Large intestine (tissue), 3 donors: ENCODE data around the gene KAZN. TPM values are rescaled to one million over a fixed set of nuclear protein-coding genes. Genes with fewer than 3 reads are reported as not detected.

ENCODE experiments used
- DNase-seq, 2 donors: peaks; one replicate each; pipeline versions ENCODE4 v3.0.0 to v3.0.0-alpha.2; 2013
- H3K27ac ChIP-seq: one replicate; pipeline ENCODE4 v1.5.1; 2013; ENCODE audit warnings: low read length
- H3K27me3 ChIP-seq: 2 replicates; pipeline ENCODE4 v1.6.1; 2013; ENCODE audit warnings: low read length; ENCODE audit not compliant: control insufficient read depth, insufficient read depth
- H3K36me3 ChIP-seq: 2 replicates; pipeline ENCODE4 v1.6.1; 2013; ENCODE audit warnings: low read length; ENCODE audit not compliant: control insufficient read depth, insufficient read depth
- H3K4me1 ChIP-seq: one replicate; pipeline ENCODE4 v1.6.1; 2013; ENCODE audit warnings: low read length; ENCODE audit not compliant: control insufficient read depth, insufficient read depth
- H3K4me3 ChIP-seq: one replicate; pipeline ENCODE4 v1.5.1; 2013; ENCODE audit warnings: low read length
- H3K9me3 ChIP-seq: one replicate; pipeline ENCODE4 v1.6.1; 2013; ENCODE audit warnings: mild to moderate bottlenecking, low read depth, low read length, moderate library complexity; ENCODE audit not compliant: control insufficient read depth
- WGBS: methylation state at CpG from one replicate; pipeline ENCODE4 v1.1.5; 2013; ENCODE audit warnings: low lambda C conversion rate; ENCODE audit not compliant: insufficient coverage; 5-methylcytosine and 5-hydroxymethylcytosine counted together
- polyA plus RNA-seq: library from polyadenylated mRNA; unstranded; fragments of 120-200 nt; gene quantifications from one replicate; pipeline ENCODE4 v1.2.1, GENCODE V29; 2013

Gene KAZN
- polyA plus RNA-seq, 1 donor, result 30.4 TPM

- DNase-seq, result no peak
- Histone ChIP-seq H3K4me3 (no peak overlapping the region), H3K36me3 (no peaks in the 10 kb centered on the region), H3K9me3 (no peaks in the 10 kb centered on the region), H3K27me3 (no peaks in the 10 kb centered on the region), H3K4me1 (no peaks in the 10 kb centered on the region), H3K27ac (no peak overlapping the region)
- WGBS, result 100% methylated on average over 1 of the region's 6 CpGs
Observed at GRCh38 chr1:14906665-14907064, 308.2 kb downstream of the KAZN start.

GRCh38 chr1:14907416-14907815, 308.9 kb downstream of the KAZN start:
- Histone ChIP-seq H3K36me3 (no peaks in the 10 kb centered on the region), H3K9me3 (no peaks in the 10 kb centered on the region), H3K4me3 (no peak overlapping the region), H3K27ac (no peak overlapping the region), H3K27me3 (no peaks in the 10 kb centered on the region), H3K4me1 (no peaks in the 10 kb centered on the region)
- DNase-seq, result no peak
- WGBS, result 100% methylated on average over 3 of the region's 5 CpGs

- H3K27me3 ChIP-seq, result no peaks in the 10 kb centered on the region
- H3K36me3 ChIP-seq, result no peaks in the 10 kb centered on the region
- no peak overlapping the region for H3K4me3 ChIP-seq
- no CpG with 5 or more reads among the region's 5 CpGs for WGBS
- no peaks in the 10 kb centered on the region for H3K9me3 ChIP-seq
- H3K4me1 ChIP-seq, result peaks cover 12% of the 10 kb centered on the region
- no peak for DNase-seq
- H3K27ac ChIP-seq, result no peak overlapping the region
Observed at GRCh38 chr1:14909273-14909672, 310.8 kb downstream of the KAZN start.

DNA sequence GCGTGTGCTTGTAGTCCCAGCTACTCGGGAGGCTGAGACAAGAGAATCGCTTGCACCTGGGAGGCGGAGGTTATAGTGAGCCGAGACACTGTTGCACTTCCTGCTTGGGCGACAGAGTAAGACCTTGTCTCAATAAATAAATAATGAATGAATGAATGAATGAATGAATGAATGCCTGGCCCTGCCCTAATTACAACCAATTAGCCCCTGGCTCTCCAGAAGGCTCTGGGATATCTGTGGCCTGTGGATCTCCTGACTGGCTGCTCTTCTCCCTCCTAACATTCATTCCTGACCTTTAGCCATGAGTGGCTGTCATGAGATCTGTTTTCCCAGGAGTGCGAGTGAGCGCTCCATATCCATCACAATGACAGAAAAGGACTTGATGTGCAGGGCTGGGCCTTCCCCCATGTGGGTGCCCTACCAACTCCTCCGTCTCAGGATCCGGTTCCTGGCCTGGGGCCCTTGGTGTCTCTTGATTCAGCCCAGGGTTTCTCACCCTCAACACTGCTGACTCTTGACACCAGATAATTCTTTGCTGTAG, 311.5 kb downstream of the KAZN start:
- Histone ChIP-seq H3K27ac (no peak overlapping the region), H3K27me3 (no peaks in the 10 kb centered on the region), H3K4me3 (no peak overlapping the region), H3K4me1 (peaks cover 14% of the 10 kb centered on the region), H3K9me3 (no peaks in the 10 kb centered on the region), H3K36me3 (no peaks in the 10 kb centered on the region)
- WGBS, result 90% methylated on average over 2 of the region's 10 CpGs
- peak; percentile 52 to 77 for DNase-seq

GRCh38 chr1:14910984-14911721, 312.7 kb downstream of the KAZN start:
- no peaks in the 10 kb centered on the region for H3K27me3 ChIP-seq
- H3K4me3 ChIP-seq, result no peak overlapping the region
- no peaks in the 10 kb centered on the region for H3K36me3 ChIP-seq
- peaks cover 14% of the 10 kb centered on the region for H3K4me1 ChIP-seq
- peak overlapping the region; percentile 0 for H3K27ac ChIP-seq
- no peaks in the 10 kb centered on the region for H3K9me3 ChIP-seq
- no CpG with 5 or more reads among the region's 12 CpGs for WGBS
- peak in 1 of 2 donors; percentile 62 for DNase-seq

DNA sequence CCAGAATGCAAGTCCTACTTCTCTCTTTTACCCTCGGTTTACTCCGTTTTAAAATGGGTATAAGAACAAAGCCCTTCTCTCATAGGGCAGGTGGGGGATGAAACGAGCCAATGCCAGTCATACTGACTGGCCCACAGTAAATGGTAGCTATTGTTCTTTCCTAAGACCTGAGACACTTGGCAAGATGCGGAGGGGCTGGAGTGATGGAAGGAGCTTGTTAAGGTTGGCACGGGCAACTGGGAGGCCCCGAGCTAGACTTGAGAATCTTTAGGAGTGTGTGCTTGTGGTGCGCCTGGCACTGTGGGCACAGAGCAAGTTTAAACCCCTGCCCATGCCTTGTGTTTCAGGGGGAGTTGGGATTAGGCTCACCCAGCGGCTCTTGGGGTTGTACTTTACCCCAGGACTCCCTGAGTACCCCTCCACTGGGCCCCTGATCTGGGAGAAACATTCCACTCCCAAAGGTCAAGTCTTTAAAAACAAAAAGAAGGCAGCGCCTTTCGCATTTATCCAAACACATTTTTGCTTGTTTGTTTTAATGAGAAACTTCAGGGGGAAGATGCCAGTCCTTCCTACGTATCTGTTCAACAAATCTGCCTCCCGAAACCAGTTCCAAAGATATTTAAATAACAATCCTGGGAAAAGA, 314.5 kb downstream of the KAZN start:
- WGBS, result 100% methylated on average over 1 of the region's 12 CpGs
- DNase-seq, result no peak

DNA sequence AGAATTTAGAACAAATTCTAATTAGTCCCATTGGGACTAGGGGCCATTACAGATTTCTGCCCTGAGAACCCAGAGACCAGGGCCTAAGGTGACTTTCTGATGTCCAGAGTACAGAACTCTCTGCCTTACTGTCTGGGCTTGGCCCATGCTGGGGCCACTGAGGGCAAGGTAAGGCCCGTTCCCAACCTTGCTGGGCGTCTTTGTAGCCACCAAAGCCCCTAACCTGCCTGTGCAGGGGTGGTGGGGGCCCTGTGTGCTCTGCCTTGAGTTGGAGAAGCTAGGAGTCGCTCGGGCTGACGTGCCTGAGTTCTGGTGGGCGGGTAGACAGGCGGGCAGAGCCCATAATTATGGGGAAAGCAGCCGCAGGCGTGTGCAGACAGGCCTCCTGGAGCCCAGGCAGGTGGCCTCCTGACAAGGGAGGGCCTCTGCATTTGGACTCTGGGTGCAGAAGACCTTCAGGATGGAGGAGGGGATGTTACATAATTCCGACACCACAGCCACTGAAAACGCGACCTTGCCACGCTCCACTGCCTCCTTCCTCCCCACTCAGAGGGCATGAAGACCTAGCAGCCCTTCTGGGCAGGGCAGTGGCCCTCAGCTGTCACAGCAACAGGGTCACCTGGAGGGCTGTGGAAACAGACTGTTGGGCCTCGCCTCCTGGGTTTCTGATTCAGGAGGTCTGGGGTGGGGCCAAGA, 315.1 kb downstream of the KAZN start:
- no peaks in the 10 kb centered on the region for H3K9me3 ChIP-seq
- no peaks in the 10 kb centered on the region for H3K27me3 ChIP-seq
- WGBS, result no CpG with 5 or more reads among the region's 14 CpGs
- DNase-seq, result peak; percentile 59 to 77
- H3K36me3 ChIP-seq, result no peaks in the 10 kb centered on the region
- H3K4me1 ChIP-seq, result peaks cover 14% of the 10 kb centered on the region
- no peak overlapping the region for H3K27ac ChIP-seq
- no peak overlapping the region for H3K4me3 ChIP-seq

More for the DNA sequence above, 314.5 kb downstream of the KAZN start:
- Histone ChIP-seq H3K4me1 (peaks cover 14% of the 10 kb centered on the region), H3K27me3 (no peaks in the 10 kb centered on the region), H3K27ac (no peak overlapping the region), H3K36me3 (no peaks in the 10 kb centered on the region), H3K4me3 (no peak overlapping the region), H3K9me3 (no peaks in the 10 kb centered on the region)

DNA sequence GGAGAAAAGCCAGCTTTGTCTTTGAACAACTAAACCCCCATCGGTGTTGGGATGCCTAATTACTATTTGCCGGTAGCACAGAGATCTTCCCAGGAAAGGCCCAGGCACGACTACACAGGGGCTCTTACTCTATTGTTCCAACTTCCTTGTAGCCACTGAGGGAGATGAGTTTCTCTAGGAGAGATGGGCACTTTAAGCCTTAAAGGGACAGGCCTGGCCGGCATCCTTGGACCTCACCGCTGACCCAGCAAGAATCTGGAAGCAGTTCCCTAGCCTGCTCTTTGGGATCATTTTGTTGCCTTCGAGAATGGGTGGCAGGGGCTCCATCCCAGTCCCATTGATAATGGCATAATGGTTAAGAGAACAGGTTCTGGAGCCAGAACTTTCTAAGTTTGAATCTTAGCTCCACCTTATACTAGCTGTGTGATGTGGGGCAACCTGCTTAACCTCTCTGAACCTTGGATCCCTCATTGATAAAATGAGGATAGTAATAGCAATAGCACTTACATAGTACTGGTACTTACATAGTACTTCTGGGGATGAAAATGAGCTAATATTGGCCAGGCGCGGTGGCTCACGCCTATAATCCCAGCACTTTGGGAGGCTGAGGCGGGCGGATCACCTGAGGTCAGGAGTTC, 316.0 kb downstream of the KAZN start:
- no peak overlapping the region for H3K27ac ChIP-seq
- no peak overlapping the region for H3K4me3 ChIP-seq
- H3K27me3 ChIP-seq, result no peaks in the 10 kb centered on the region
- H3K36me3 ChIP-seq, result no peaks in the 10 kb centered on the region
- no peaks in the 10 kb centered on the region for H3K9me3 ChIP-seq
- WGBS, result no CpG with 5 or more reads among the region's 11 CpGs
- no peak for DNase-seq
- H3K4me1 ChIP-seq, result peaks cover 14% of the 10 kb centered on the region

DNA sequence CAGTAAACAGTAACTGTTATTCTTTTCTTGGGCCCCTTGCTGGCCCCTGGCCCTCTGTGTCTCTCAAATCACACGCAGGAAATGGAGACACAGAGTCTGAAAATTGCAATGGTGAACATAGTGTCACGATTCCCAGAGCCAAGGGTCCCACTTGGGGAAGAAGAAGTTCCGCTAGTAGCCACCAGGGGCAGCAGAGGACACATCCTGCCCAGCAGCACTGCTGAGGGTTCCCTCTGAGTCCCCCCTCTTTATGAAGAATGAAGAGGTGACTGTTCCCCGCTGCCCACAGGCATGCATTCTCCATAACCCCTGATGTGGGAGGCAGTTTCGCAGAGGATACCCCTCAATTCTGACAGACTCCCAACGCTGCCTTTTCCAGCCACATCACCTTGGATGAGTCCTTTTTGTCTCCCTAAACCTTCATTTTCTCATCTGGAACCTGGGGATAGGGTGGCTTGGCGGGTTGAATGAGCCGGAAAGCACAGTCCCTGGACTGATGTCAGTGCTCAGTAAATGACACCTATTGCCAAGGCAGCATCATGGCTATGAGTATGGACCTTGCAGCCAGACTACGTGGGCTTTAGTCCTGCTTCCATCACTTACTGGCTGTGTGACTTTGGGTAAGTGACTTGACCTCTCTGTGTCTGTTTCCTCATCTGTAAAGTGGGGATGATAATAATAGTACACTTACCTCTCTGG, 317.0 kb downstream of the KAZN start:
- Histone ChIP-seq H3K36me3 (no peaks in the 10 kb centered on the region), H3K4me3 (no peak overlapping the region), H3K27ac (no peak overlapping the region), H3K27me3 (no peaks in the 10 kb centered on the region), H3K9me3 (no peaks in the 10 kb centered on the region), H3K4me1 (peaks cover 14% of the 10 kb centered on the region)
- WGBS, result no CpG with 5 or more reads among the region's 9 CpGs
- peak in 1 of 2 donors; percentile 44 for DNase-seq
